Testis (tissue), 3 donors: ENCODE results near the gene RPS8. TPM values are rescaled to one million over a fixed set of nuclear protein-coding genes. Genes with fewer than 3 reads are reported as not detected.

Source experiments
- DNase-seq: peaks from one replicate; pipeline ENCODE4 v3.0.0-alpha.2; 2019
- H3K27ac ChIP-seq, 2 donors: fragments of 200-600 bp; sonication (generic); one replicate each; pipeline ENCODE4 v1.5.1; 2019
- H3K27me3 ChIP-seq: fragments of 200-600 bp; sonication (generic); one replicate; pipeline ENCODE4 v1.5.1; 2019
- H3K36me3 ChIP-seq: fragments of 200-600 bp; sonication (generic); one replicate; pipeline ENCODE4 v1.5.1; 2017; ENCODE audit warnings: low read depth; ENCODE audit errors: missing control alignments
- H3K4me1 ChIP-seq: fragments of 200-600 bp; sonication (generic); one replicate; pipeline ENCODE4 v1.5.1; 2019
- H3K4me3 ChIP-seq, 2 donors: fragments of 200-600 bp; sonication (generic); one replicate each; pipeline ENCODE4 v1.5.1; 2017 to 2019
- H3K9me3 ChIP-seq: fragments of 200-600 bp; sonication (generic); one replicate; pipeline ENCODE4 v1.5.1; 2017
- POLR2A ChIP-seq: fragments of 450-650 bp; IDR thresholded peaks from one replicate; pipeline ENCODE4 v1.6.1; 2017; ENCODE audit warnings: antibody characterized with exemption, mild to moderate bottlenecking, moderate library complexity
- WGBS, 2 donors: methylation state at CpG; one replicate each; pipeline ENCODE4 v1.1.5; 2018; 5-methylcytosine and 5-hydroxymethylcytosine counted together
- intact Hi-C: fragments of 100-400 bp; cut with DNase I; formaldehyde crosslinking; loops from one replicate; pipeline ENCODE4 v1.15.1; 2023; ENCODE audit warnings: low total_unique reads
- polyA plus RNA-seq: library from polyadenylated mRNA; stranded (reverse); fragments of 350-450 nt; fragmentation: Illumina TruSeq; extraction: RNeasy Lipid Tissue Mini Kit (QIAGEN cat#74804); gene quantifications from one replicate; pipeline ENCODE4 v1.2.3, GENCODE V29; 2014; ENCODE audit warnings: low read depth, low replicate concordance; ENCODE audit not compliant: insufficient read depth
- small RNA-seq, 2 donors: library from RNA; depleted of rRNA; stranded (forward); fragments of <200 nt; gene quantifications; one replicate each; pipeline ENCODE3, GENCODE V24; 2016
- total RNA-seq, 2 donors: library from RNA; depleted of rRNA; stranded (reverse); fragments of >200 nt; gene quantifications; one replicate each; pipeline ENCODE4 v1.2.3, GENCODE V29; 2016
- TF ChIP-seq, protein P1 (sequence below), 3 experiments: fragments of 450-650 bp in 2 of 3; fragments of 200-600 bp in 1 of 3; sonication (generic) in 1 of 3; IDR thresholded peaks; one replicate each; pipeline ENCODE4 v1.5.1; 2016 to 2019; ENCODE audit warnings: antibody characterized with exemption in 3 of 3, mild to moderate bottlenecking in 2 of 3, moderate library complexity in 1 of 3

The RPS8 gene
- total and polyA plus RNA-seq, 3 donors from 2014 or later = 431 to 935 (median 860) TPM

- TF ChIP-seq, protein P1, sequence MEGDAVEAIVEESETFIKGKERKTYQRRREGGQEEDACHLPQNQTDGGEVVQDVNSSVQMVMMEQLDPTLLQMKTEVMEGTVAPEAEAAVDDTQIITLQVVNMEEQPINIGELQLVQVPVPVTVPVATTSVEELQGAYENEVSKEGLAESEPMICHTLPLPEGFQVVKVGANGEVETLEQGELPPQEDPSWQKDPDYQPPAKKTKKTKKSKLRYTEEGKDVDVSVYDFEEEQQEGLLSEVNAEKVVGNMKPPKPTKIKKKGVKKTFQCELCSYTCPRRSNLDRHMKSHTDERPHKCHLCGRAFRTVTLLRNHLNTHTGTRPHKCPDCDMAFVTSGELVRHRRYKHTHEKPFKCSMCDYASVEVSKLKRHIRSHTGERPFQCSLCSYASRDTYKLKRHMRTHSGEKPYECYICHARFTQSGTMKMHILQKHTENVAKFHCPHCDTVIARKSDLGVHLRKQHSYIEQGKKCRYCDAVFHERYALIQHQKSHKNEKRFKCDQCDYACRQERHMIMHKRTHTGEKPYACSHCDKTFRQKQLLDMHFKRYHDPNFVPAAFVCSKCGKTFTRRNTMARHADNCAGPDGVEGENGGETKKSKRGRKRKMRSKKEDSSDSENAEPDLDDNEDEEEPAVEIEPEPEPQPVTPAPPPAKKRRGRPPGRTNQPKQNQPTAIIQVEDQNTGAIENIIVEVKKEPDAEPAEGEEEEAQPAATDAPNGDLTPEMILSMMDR (IDR thresholded peaks at IDR 0.05) = no peak
- no peak for TF ChIP-seq POLR2A
- peak; percentile 77 for DNase-seq
- H3K36me3 ChIP-seq = no peaks in the 10 kb centered on the region
- H3K9me3 ChIP-seq = no peaks in the 10 kb centered on the region
- intact Hi-C loops = no loop called here
- peaks cover 10% of the 10 kb centered on the region for H3K4me1 ChIP-seq
- no peak overlapping the region for H3K4me3 ChIP-seq
- H3K27ac ChIP-seq = peak overlapping the region in 1 of 2 donors; percentile 66
- 50 to 63% methylated on average over 17 to 24 of the region's 24 CpGs for WGBS, 2 donors
- no peaks in the 10 kb centered on the region for H3K27me3 ChIP-seq
These were observed 51.2 kb downstream of the RPS8 start for GRCh38 chr1:44826375-44827196.

DNA sequence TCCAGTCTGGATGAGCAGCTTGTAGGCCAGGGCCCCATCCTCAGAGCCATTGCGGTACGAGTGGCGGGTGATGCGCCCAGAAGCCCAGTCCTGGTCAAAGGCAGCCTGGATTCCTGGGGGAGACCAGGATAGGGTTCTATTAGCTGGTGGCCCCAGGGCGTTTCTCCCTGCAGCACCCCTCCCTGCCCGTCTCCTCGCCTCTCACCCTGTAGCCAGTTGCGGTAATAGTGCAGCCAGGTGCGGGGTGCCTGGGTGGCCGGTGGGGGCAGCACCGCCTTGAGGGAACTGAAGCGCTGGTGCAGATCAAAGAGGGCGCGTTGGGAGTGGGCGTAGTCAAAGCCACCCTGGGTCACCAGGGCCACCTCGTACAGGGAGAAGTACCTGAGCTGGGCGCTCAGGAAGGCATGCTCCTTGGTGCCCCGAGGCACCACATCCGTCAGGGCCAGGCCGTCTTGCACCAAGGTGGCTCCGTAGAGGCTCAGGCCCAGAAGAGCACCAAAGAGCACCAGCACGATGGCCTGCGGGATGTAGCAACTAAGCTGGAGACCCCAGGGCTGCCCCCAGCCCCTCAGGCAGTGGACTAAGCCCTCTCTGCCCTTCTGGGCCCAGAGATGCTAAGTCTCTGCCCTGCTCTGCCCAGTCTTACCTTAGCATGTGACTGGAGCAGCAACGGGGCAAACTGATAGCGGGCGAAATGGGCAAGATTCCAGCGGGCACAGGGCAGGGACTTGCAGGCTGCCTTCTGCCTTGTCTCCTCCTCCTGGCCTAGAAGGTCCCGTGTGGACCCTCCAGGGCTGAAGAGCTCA, 52.1 kb downstream of the RPS8 start:
- WGBS, 2 donors = 87 to 92% methylated on average over 11 to 28 of the region's 28 CpGs
- no peak for DNase-seq
- no peaks in the 10 kb centered on the region for H3K36me3 ChIP-seq
- intact Hi-C loops = no loop called here
- TF ChIP-seq, protein P1 (IDR thresholded peaks at IDR 0.05) = peak in 1 of 3 experiments; percentile 3
- TF ChIP-seq POLR2A = no peak
- no peaks in the 10 kb centered on the region for H3K27me3 ChIP-seq
- H3K4me3 ChIP-seq = no peak overlapping the region
- H3K4me1 ChIP-seq = peaks cover 18% of the 10 kb centered on the region
- peak overlapping the region in 1 of 2 donors; percentile 66 for H3K27ac ChIP-seq
- H3K9me3 ChIP-seq = no peaks in the 10 kb centered on the region

DNA sequence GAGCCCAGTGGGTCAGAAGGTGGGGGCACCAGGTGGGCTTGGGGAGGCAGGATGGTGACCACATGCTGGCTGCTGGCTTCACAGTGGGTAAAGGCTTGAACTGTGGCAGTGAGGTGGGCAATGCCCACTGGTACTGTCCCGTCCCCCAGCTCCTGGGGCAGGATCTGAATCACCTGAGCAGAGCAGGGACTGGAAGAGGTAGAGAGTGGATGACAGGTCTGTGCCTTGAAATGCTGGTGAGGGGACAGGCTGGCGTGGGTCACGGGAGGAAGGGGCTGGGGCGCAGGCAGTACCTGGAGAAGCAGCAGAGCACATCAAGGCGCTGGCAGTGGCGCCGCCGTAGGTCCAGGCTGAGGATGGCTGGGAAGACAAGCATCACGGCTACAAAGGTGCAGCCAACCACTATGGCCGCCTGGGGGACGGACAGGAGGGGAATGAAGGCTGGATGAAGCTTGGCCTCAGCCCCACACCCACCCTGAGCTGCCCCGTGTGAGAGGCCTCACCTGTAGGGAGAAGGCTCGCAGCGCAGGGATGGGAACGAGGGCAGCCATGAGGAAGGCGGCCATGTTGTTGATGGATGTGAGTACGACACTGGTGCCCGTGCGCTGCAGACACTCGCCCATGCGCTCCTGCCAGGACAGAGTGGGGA, 52.8 kb downstream of the RPS8 start:
- H3K4me3 ChIP-seq = no peak overlapping the region
- no peak overlapping the region for H3K27ac ChIP-seq
- no peaks in the 10 kb centered on the region for H3K9me3 ChIP-seq
- peaks cover 25% of the 10 kb centered on the region for H3K4me1 ChIP-seq
- TF ChIP-seq POLR2A = no peak
- TF ChIP-seq, protein P1 (IDR thresholded peaks at IDR 0.05) = no peak
- intact Hi-C loops = no loop called here
- DNase-seq = no peak
- H3K27me3 ChIP-seq = no peaks in the 10 kb centered on the region
- 91 to 92% methylated on average over 20 to 21 of the region's 21 CpGs for WGBS, 2 donors
- H3K36me3 ChIP-seq = no peaks in the 10 kb centered on the region

Small RNA genes within 50 kb of the gene (small RNA-seq; reads per million reads assigned to genes)
- gene RNU5D-1 (3.5 to 10.4 reads per million in 2 donors), gene SNORD38A (601 to 617 reads per million in 2 donors), gene SNORD38B (0 reads per million in 2 donors), gene SNORD46 (1,815 to 3,074 reads per million in 2 donors), gene SNORD55 (0 reads per million in 2 donors)

Other genes starting within 250 kb of the RPS8 start
- 10 to 100 TPM; 15.6 to 18.9 TPM for gene TMEM53, start 101.1 kb upstream of the RPS8 start, total RNA-seq
- gene TMEM53, start 101.1 kb upstream of the RPS8 start, polyA plus RNA-seq = 40.2 TPM
- gene ARMH1, start 100.8 kb upstream of the RPS8 start, total RNA-seq = 10 to 100 TPM; 17.4 to 29.7 TPM
- 42.9 TPM for gene ARMH1, start 100.8 kb upstream of the RPS8 start, polyA plus RNA-seq
- gene RNU5D-1, start 44.4 kb upstream of the RPS8 start, total RNA-seq = not detected
- gene RNU5D-1, start 44.4 kb upstream of the RPS8 start, polyA plus RNA-seq = not detected
- gene KIF2C, start 35.7 kb upstream of the RPS8 start, total RNA-seq = 100 to 1,000 TPM in 1 of 2 donors, 10 to 100 TPM in 1; 53.5 to 130 TPM
- 167 TPM for gene KIF2C, start 35.7 kb upstream of the RPS8 start, polyA plus RNA-seq
- 1 to 10 TPM; 1.1 to 1.7 TPM for gene BEST4, start 12.6 kb downstream of the RPS8 start, total RNA-seq
- 0.79 TPM for gene BEST4, start 12.6 kb downstream of the RPS8 start, polyA plus RNA-seq
- 10 to 100 TPM; 16.4 to 17.2 TPM for gene PLK3, start 24.8 kb downstream of the RPS8 start, total RNA-seq
- 7.2 TPM for gene PLK3, start 24.8 kb downstream of the RPS8 start, polyA plus RNA-seq
- 1 to 10 TPM; 3.2 to 4.0 TPM for gene DYNLT4, start 31.8 kb downstream of the RPS8 start, total RNA-seq
- gene DYNLT4, start 31.8 kb downstream of the RPS8 start, polyA plus RNA-seq = 0.47 TPM
- gene BTBD19, start 33.0 kb downstream of the RPS8 start, total RNA-seq = 10 to 100 TPM; 10.2 to 14.1 TPM
- gene BTBD19, start 33.0 kb downstream of the RPS8 start, polyA plus RNA-seq = 5.4 TPM
- gene PTCH2, start 67.7 kb downstream of the RPS8 start, total RNA-seq = 10 to 100 TPM; 36.8 to 47.8 TPM
- 15.2 TPM for gene PTCH2, start 67.7 kb downstream of the RPS8 start, polyA plus RNA-seq
- gene EIF2B3, start 211.1 kb downstream of the RPS8 start, total RNA-seq = 10 to 100 TPM; 20.1 to 26.3 TPM
- gene EIF2B3, start 211.1 kb downstream of the RPS8 start, polyA plus RNA-seq = 30.9 TPM
- 10 to 100 TPM; 42.6 to 63.4 TPM for gene HECTD3, start 235.8 kb downstream of the RPS8 start, total RNA-seq
- 30.9 TPM for gene HECTD3, start 235.8 kb downstream of the RPS8 start, polyA plus RNA-seq
- gene UROD, start 236.7 kb downstream of the RPS8 start, total RNA-seq = 100 to 1,000 TPM; 127 to 187 TPM
- 111 TPM for gene UROD, start 236.7 kb downstream of the RPS8 start, polyA plus RNA-seq